T-cell (primary cell): ENCODE results near the gene RHOH. TPM values are rescaled to one million over a fixed set of nuclear protein-coding genes. Genes with fewer than 3 reads are reported as not detected.

Experiments
- ATAC-seq, 4 experiments: fragments of 200-7000 bp in 3 of 4; fragments of 150-1000 bp in 1 of 4; cut with Tn5 transposase; replicated peaks in 1 of 4; 1 replicate in 3 of 4; 2 replicates in 1 of 4; pipeline ENCODE4 v1.10.0; 2021; ENCODE audit warnings: moderate library complexity in 3 of 4, mild to moderate bottlenecking in 2 of 4, moderate number of reproducible peaks in 1 of 4
- CTCF ChIA-PET, 2 donors: fragments of 300-600 bp; sonication (Branson Sonifier 250); formaldehyde crosslinking; loops; one replicate each; lab custom pipeline; 2022; ENCODE audit warnings: antibody characterized with exemption in 2 of 2; lab: Charles Lee
- POLR2A ChIA-PET, 2 donors: fragments of 300-600 bp; sonication (Branson Sonifier 250); formaldehyde crosslinking; loops; one replicate each; lab custom pipeline; 2022; ENCODE audit warnings: antibody characterized with exemption in 2 of 2; lab: Charles Lee
- DNase-seq, 35 experiments: peaks; one replicate each; pipeline versions ENCODE4 v3.0.0 to v3.0.0-alpha.2; 2013 to 2023
- H3K27ac ChIP-seq: one replicate; pipeline ENCODE4 v1.5.1; 2013; ENCODE audit warnings: low read length
- H3K27me3 ChIP-seq, 2 experiments: replicated peaks in 1 of 2; 1 replicate in 1 of 2; 2 replicates in 1 of 2; pipeline versions ENCODE4 v1.6.1 to v1.7.0; 2013; ENCODE audit warnings: low read length in 1 of 2, mixed read lengths in 1 of 2; ENCODE audit not compliant: control insufficient read depth in 2 of 2, insufficient read depth in 2 of 2; ENCODE audit errors: extremely low read depth in 1 of 2
- H3K36me3 ChIP-seq, 2 donors: 1 replicate in 1 of 2; 2 replicates in 1 of 2; pipeline versions ENCODE4 v1.6.1 to v1.7.0; 2013; ENCODE audit warnings: low read length in 1 of 2; ENCODE audit not compliant: control insufficient read depth in 2 of 2, insufficient read depth in 1 of 2; ENCODE audit errors: extremely low read depth in 1 of 2
- H3K4me1 ChIP-seq, 2 experiments: 1 replicate in 1 of 2; 2 replicates in 1 of 2; pipeline versions ENCODE4 v1.6.1 to v1.7.0; 2013; ENCODE audit warnings: low read length in 2 of 2, mixed read lengths in 1 of 2; ENCODE audit not compliant: insufficient read depth in 2 of 2, control insufficient read depth in 1 of 2; ENCODE audit errors: extremely low read depth in 1 of 2
- H3K4me3 ChIP-seq, 2 donors: 1 replicate in 1 of 2; 2 replicates in 1 of 2; pipeline versions ENCODE4 v1.5.1 to v1.7.0; 2013; ENCODE audit warnings: mild to moderate bottlenecking in 2 of 2, low read length in 1 of 2, moderate library complexity in 1 of 2; ENCODE audit not compliant: control insufficient read depth in 1 of 2; ENCODE audit errors: extremely low read depth in 1 of 2
- H3K9me3 ChIP-seq: 2 replicates; pipeline ENCODE4 v1.7.0; 2013
- H3K27ac Mint-ChIP-seq, 2 donors: one replicate each; pipeline ENCODE4 v1.8.0; 2020 to 2021; ENCODE audit warnings: mild to moderate bottlenecking in 2 of 2, mixed read lengths in 2 of 2
- H3K27me3 Mint-ChIP-seq, 2 donors: one replicate each; pipeline ENCODE4 v1.8.0; 2021 to 2022; ENCODE audit warnings: mixed read lengths in 2 of 2
- H3K36me3 Mint-ChIP-seq: one replicate; pipeline ENCODE4 v1.8.0; 2021; ENCODE audit warnings: mixed read lengths
- H3K4me1 Mint-ChIP-seq, 3 donors: one replicate each; pipeline ENCODE4 v1.8.0; 2020 to 2022; ENCODE audit warnings: mixed read lengths in 3 of 3, mild to moderate bottlenecking in 1 of 3
- H3K4me3 Mint-ChIP-seq, 3 donors: one replicate each; pipeline ENCODE4 v1.8.0; 2020 to 2022; ENCODE audit warnings: mild to moderate bottlenecking in 3 of 3, mixed read lengths in 3 of 3, moderate library complexity in 3 of 3
- H3K9me3 Mint-ChIP-seq, 3 donors: one replicate each; pipeline ENCODE4 v1.8.0; 2020 to 2022; ENCODE audit warnings: mixed read lengths in 3 of 3
- WGBS: methylation state at CpG from one replicate; pipeline ENCODE4 v1.1.5; 2013; ENCODE audit warnings: missing lambda C conversion rate; ENCODE audit not compliant: insufficient coverage; 5-methylcytosine and 5-hydroxymethylcytosine counted together
- total RNA-seq, 35 experiments: library from RNA in 6 of 35; stranded (reverse) in 6 of 35; fragments of 120-200 nt in 1 of 35; gene quantifications; one replicate each; pipeline versions ENCODE4 v1.2.1 to v1.2.4 and lab custom pipeline; 2013 to 2026

RHOH gene
- total RNA-seq, 5 donors from 2014 or later (not counting 1 experiment from before 2014, with no cell fraction given), result 174 to 436 (median 216) TPM

- H3K4me3 ChIP-seq, result no peak overlapping the region
- no peak overlapping the region for H3K27ac ChIP-seq
Observed at GRCh38 chr4:40182954-40183353, 13.9 kb upstream of the RHOH start.

GRCh38 chr4:40183615-40184411 lies 13.0 kb upstream of the RHOH start:
- no peaks in the 10 kb centered on the region for H3K36me3 ChIP-seq
- Mint-ChIP-seq H3K27ac (peak overlapping the region; percentile 76 to 80), H3K36me3 (no peaks in the 10 kb centered on the region), H3K9me3 (no peaks in the 10 kb centered on the region), H3K4me3 (peak overlapping the region in 2 of 3 donors; percentile 4 to 55), H3K4me1 (peaks cover 35 to 49% (median 42%) of the 10 kb centered on the region in 3 donors), H3K27me3 (no peaks in the 10 kb centered on the region)
- no peak overlapping the region for H3K4me3 ChIP-seq
- ChIA-PET POLR2A (interaction anchor here (0.5 to 0.7 kb wide), 6 partner anchors 14 to 972 kb away, joined by 3 to 6 read pairs (median 4); no protein-coding TSS in a partner anchor), CTCF (interaction anchor here in 1 of 2 donors (0.6 to 0.9 kb wide), 3 partner anchors 27 to 644 kb away, joined by 3 to 4 read pairs (median 3); no protein-coding TSS in a partner anchor)
- H3K27me3 ChIP-seq, result no peaks in the 10 kb centered on the region
- DNase-seq, result peak in 1 of 35 experiments; percentile 14
- ATAC-seq, result peak; percentile 34 to 71 (median 52)
- H3K9me3 ChIP-seq, result no peaks in the 10 kb centered on the region
- H3K4me1 ChIP-seq, result peaks cover 6 to 15% of the 10 kb centered on the region in 2 experiments
- WGBS, result 53% methylated on average over 7 of the region's 12 CpGs
- no peak overlapping the region for H3K27ac ChIP-seq

More at GRCh38 chr4:40182954-40183353, 13.9 kb upstream of the RHOH start:
- no peaks in the 10 kb centered on the region for H3K36me3 Mint-ChIP-seq
- H3K27ac Mint-ChIP-seq, result no peak overlapping the region
- ATAC-seq (no peak), DNase-seq (no peak)
- H3K27me3 Mint-ChIP-seq, result no peaks in the 10 kb centered on the region
- Histone ChIP-seq H3K9me3 (no peaks in the 10 kb centered on the region), H3K4me1 (peaks cover 6 to 13% of the 10 kb centered on the region in 2 experiments), H3K27me3 (no peaks in the 10 kb centered on the region), H3K36me3 (no peaks in the 10 kb centered on the region)
- H3K9me3 Mint-ChIP-seq, result no peaks in the 10 kb centered on the region
- no peak overlapping the region for H3K4me3 Mint-ChIP-seq
- CTCF ChIA-PET, result interaction anchor here (0.5 to 0.7 kb wide), 2 partner anchors 14 to 28 kb away, joined by 4 to 6 read pairs; no protein-coding TSS in a partner anchor
- H3K4me1 Mint-ChIP-seq, result peaks cover 34 to 53% (median 49%) of the 10 kb centered on the region in 3 donors
- WGBS, result no CpG with 5 or more reads among the region's 3 CpGs
- POLR2A ChIA-PET, result interaction anchor here in 1 of 2 donors (0.6 to 0.7 kb wide), 2 partner anchors 13 to 53 kb away, joined by 4 to 6 read pairs; no protein-coding TSS in a partner anchor

GRCh38 chr4:40185830-40186664 lies 10.8 kb upstream of the RHOH start:
- H3K4me1 Mint-ChIP-seq, result peaks cover 54 to 61% (median 57%) of the 10 kb centered on the region in 3 donors

GRCh38 chr4:40186665-40187014 lies 10.2 kb upstream of the RHOH start:
- Mint-ChIP-seq H3K4me1 (peaks cover 55 to 64% (median 62%) of the 10 kb centered on the region in 3 donors), H3K27ac (peak overlapping the region in 1 of 2 donors; percentile 39), H3K9me3 (no peaks in the 10 kb centered on the region), H3K27me3 (no peaks in the 10 kb centered on the region), H3K36me3 (no peaks in the 10 kb centered on the region), H3K4me3 (no peak overlapping the region)
- no CpG with 5 or more reads among the region's 1 CpG for WGBS
- Histone ChIP-seq H3K9me3 (no peaks in the 10 kb centered on the region), H3K36me3 (no peaks in the 10 kb centered on the region), H3K4me1 (peaks cover 17 to 32% of the 10 kb centered on the region in 2 experiments), H3K27ac (no peak overlapping the region), H3K27me3 (no peaks in the 10 kb centered on the region), H3K4me3 (no peak overlapping the region)
- ChIA-PET POLR2A (interaction anchor here (0.6 to 1.2 kb wide), 6 partner anchors 13 to 1659 kb away, joined by 3 to 8 read pairs (median 3); no protein-coding TSS in a partner anchor), CTCF (interaction anchor here in 1 of 2 donors (0.6 to 1.5 kb wide), 3 partner anchors 31 to 139 kb away, joined by 3 to 4 read pairs (median 3); no protein-coding TSS in a partner anchor)
- no peak for DNase-seq
- ATAC-seq, result no peak

More at GRCh38 chr4:40185830-40186664, 10.8 kb upstream of the RHOH start:
- Mint-ChIP-seq H3K9me3 (no peaks in the 10 kb centered on the region), H3K27me3 (no peaks in the 10 kb centered on the region), H3K36me3 (no peaks in the 10 kb centered on the region), H3K4me3 (no peak overlapping the region), H3K27ac (peak overlapping the region; percentile 59 to 69)
- Histone ChIP-seq H3K9me3 (no peaks in the 10 kb centered on the region), H3K4me3 (no peak overlapping the region), H3K27me3 (no peaks in the 10 kb centered on the region), H3K36me3 (no peaks in the 10 kb centered on the region), H3K4me1 (peaks cover 14 to 31% of the 10 kb centered on the region in 2 experiments), H3K27ac (no peak overlapping the region)
- DNase-seq, result no peak
- CTCF ChIA-PET, result interaction anchor here (0.5 to 1.2 kb wide), 6 partner anchors 11 to 139 kb away, joined by 3 to 4 read pairs (median 3); partner anchors contain the start of gene RHOH (in 1 of the 2)
- ATAC-seq, result no peak
- no CpG with 5 or more reads among the region's 5 CpGs for WGBS
- POLR2A ChIA-PET, result interaction anchor here (0.5 to 1.2 kb wide), 4 partner anchors 11 to 115 kb away, joined by 3 read pairs; no protein-coding TSS in a partner anchor

GRCh38 chr4:40187386-40187906 lies 9.4 kb upstream of the RHOH start:
- Histone ChIP-seq H3K27ac (no peak overlapping the region), H3K4me3 (no peak overlapping the region), H3K27me3 (no peaks in the 10 kb centered on the region), H3K36me3 (no peaks in the 10 kb centered on the region), H3K9me3 (no peaks in the 10 kb centered on the region), H3K4me1 (peaks cover 25 to 32% of the 10 kb centered on the region in 2 experiments)
- Mint-ChIP-seq H3K27me3 (no peaks in the 10 kb centered on the region), H3K4me3 (no peak overlapping the region), H3K9me3 (no peaks in the 10 kb centered on the region), H3K27ac (peak overlapping the region; percentile 60 to 85), H3K36me3 (no peaks in the 10 kb centered on the region), H3K4me1 (peaks cover 56 to 68% (median 66%) of the 10 kb centered on the region in 3 donors)
- CTCF ChIA-PET, result interaction anchor here in 1 of 2 donors (1.5 kb wide), 1 partner anchor 130 kb away, joined by 4 read pairs; no protein-coding TSS in a partner anchor
- DNase-seq (no peak), ATAC-seq (no peak)
- 40% methylated on average over 1 of the region's 4 CpGs for WGBS
- POLR2A ChIA-PET, result interaction anchor here (0.6 to 0.7 kb wide), 8 partner anchors 17 to 1660 kb away, joined by 3 to 8 read pairs (median 3); no protein-coding TSS in a partner anchor
